Endothelial cell (in vitro differentiated cells): ENCODE data around the gene TSPAN14. TPM values are rescaled to one million over a fixed set of nuclear protein-coding genes. Genes with fewer than 3 reads are reported as not detected.
"Not testable (repeated sequence)": the region's sequence is repeated elsewhere in the genome, so short reads cannot be mapped to it uniquely, and the experiment has no call there.

Source experiments
- DNase-seq: peaks from one replicate; pipeline ENCODE4 v3.0.0; 2021; ENCODE audit warnings: low spot score
- H3K27ac Mint-ChIP-seq: one replicate; pipeline ENCODE4 v1.8.0; 2021; ENCODE audit warnings: mixed read lengths, inconsistent platforms; ENCODE audit not compliant: unreplicated experiment
- H3K27me3 Mint-ChIP-seq: one replicate; pipeline ENCODE4 v1.8.0; 2021; ENCODE audit warnings: mild to moderate bottlenecking, moderate library complexity, mixed read lengths, inconsistent platforms; ENCODE audit not compliant: unreplicated experiment
- H3K36me3 Mint-ChIP-seq: one replicate; pipeline ENCODE4 v1.8.0; 2021; ENCODE audit warnings: mild to moderate bottlenecking, low read depth, mixed read lengths, inconsistent platforms; ENCODE audit not compliant: unreplicated experiment
- H3K4me1 Mint-ChIP-seq: one replicate; pipeline ENCODE4 v1.8.0; 2021; ENCODE audit warnings: mild to moderate bottlenecking, mixed read lengths, inconsistent platforms; ENCODE audit not compliant: unreplicated experiment
- H3K4me3 Mint-ChIP-seq: one replicate; pipeline ENCODE4 v1.8.0; 2021; ENCODE audit warnings: mild to moderate bottlenecking, mixed read lengths, inconsistent platforms; ENCODE audit not compliant: unreplicated experiment
- H3K9me3 Mint-ChIP-seq: one replicate; pipeline ENCODE4 v1.8.0; 2021; ENCODE audit warnings: mixed read lengths, inconsistent platforms; ENCODE audit not compliant: unreplicated experiment
- CTCF ChIP-seq: fragments of 200-600 bp; sonication (generic); IDR thresholded peaks from one replicate; pipeline ENCODE4 v1.5.0; 2021; ENCODE audit warnings: antibody characterized with exemption; ENCODE audit not compliant: unreplicated experiment
- total RNA-seq: library from RNA; stranded (reverse); fragmentation: NEBNext Ultra II Directional; extraction: Animal tissue kit (Norgen Biotek cat#: 25700); gene quantifications from one replicate; pipeline ENCODE4 v1.2.1, GENCODE V29; 2021; ENCODE audit not compliant: unreplicated experiment

TSPAN14 gene
- total RNA-seq, 1 donor from 2014 or later, result 147 TPM

GRCh38 chr10:80530251-80530650 lies 76.1 kb downstream of the TSPAN14 start:
- no peaks in the 10 kb centered on the region for H3K36me3 Mint-ChIP-seq
- no peak for TF ChIP-seq CTCF
- no peak for DNase-seq
- H3K9me3 Mint-ChIP-seq, result no peaks in the 10 kb centered on the region
- no peak overlapping the region for H3K4me3 Mint-ChIP-seq
- H3K27me3 Mint-ChIP-seq, result peaks cover 8% of the 10 kb centered on the region
- H3K4me1 Mint-ChIP-seq, result peaks cover 33% of the 10 kb centered on the region
- H3K27ac Mint-ChIP-seq, result no peak overlapping the region

GRCh38 chr10:80530816-80531215 lies 76.7 kb downstream of the TSPAN14 start:
- Mint-ChIP-seq H3K4me1 (peaks cover 28% of the 10 kb centered on the region), H3K27ac (no peak overlapping the region), H3K4me3 (no peak overlapping the region), H3K27me3 (peaks cover 10% of the 10 kb centered on the region), H3K36me3 (no peaks in the 10 kb centered on the region), H3K9me3 (no peaks in the 10 kb centered on the region)
- TF ChIP-seq CTCF, result no peak
- no peak for DNase-seq

GRCh38 chr10:80532571-80532970 lies 78.5 kb downstream of the TSPAN14 start:
- Mint-ChIP-seq H3K27me3 (peaks cover 19% of the 10 kb centered on the region), H3K27ac (no peak overlapping the region), H3K4me3 (no peak overlapping the region), H3K9me3 (no peaks in the 10 kb centered on the region), H3K4me1 (peaks cover 23% of the 10 kb centered on the region), H3K36me3 (peaks cover 5% of the 10 kb centered on the region)
- TF ChIP-seq CTCF, result no peak
- no peak for DNase-seq

GRCh38 chr10:80534059-80534458 lies 79.9 kb downstream of the TSPAN14 start:
- H3K27ac Mint-ChIP-seq, H3K4me3 Mint-ChIP-seq, H3K9me3 Mint-ChIP-seq, H3K36me3 Mint-ChIP-seq, DNase-seq: not testable (repeated sequence)
- H3K27me3 Mint-ChIP-seq, result peaks cover 19% of the 10 kb centered on the region
- peaks cover 25% of the 10 kb centered on the region for H3K4me1 Mint-ChIP-seq

- H3K4me3 Mint-ChIP-seq, DNase-seq, H3K9me3 Mint-ChIP-seq, H3K27ac Mint-ChIP-seq, H3K36me3 Mint-ChIP-seq: not testable (repeated sequence)
- H3K4me1 Mint-ChIP-seq, result peaks cover 22% of the 10 kb centered on the region
- H3K27me3 Mint-ChIP-seq, result peaks cover 19% of the 10 kb centered on the region
Observed at GRCh38 chr10:80534646-80535045, 80.5 kb downstream of the TSPAN14 start.

- peaks cover 28% of the 10 kb centered on the region for H3K4me1 Mint-ChIP-seq
- no peaks in the 10 kb centered on the region for H3K9me3 Mint-ChIP-seq
- H3K27me3 Mint-ChIP-seq, result peaks cover 19% of the 10 kb centered on the region
- no peak overlapping the region for H3K27ac Mint-ChIP-seq
- no peak for TF ChIP-seq CTCF
- H3K36me3 Mint-ChIP-seq, result peaks cover 5% of the 10 kb centered on the region
- no peak overlapping the region for H3K4me3 Mint-ChIP-seq
- no peak for DNase-seq
Observed at GRCh38 chr10:80535671-80536360, 81.7 kb downstream of the TSPAN14 start.
